IMR-90 (cell line): Measurements from ENCODE around the gene MBD3L2.

Experiments used
- CTCF ChIP-seq: conservative IDR thresholded peaks from 2 replicates; pipeline ENCODE4 v1.5.1; 2012; ENCODE audit warnings: mild to moderate bottlenecking, low read depth, low read length, improper control_type of control experiment
- POLR2A ChIP-seq: IDR thresholded peaks from 2 replicates; pipeline ENCODE4 v1.6.1; 2012; ENCODE audit warnings: mild to moderate bottlenecking, low read depth, low read length
- RCOR1 ChIP-seq: IDR thresholded peaks from 2 replicates; pipeline ENCODE4 v1.6.1; 2012; ENCODE audit warnings: mild to moderate bottlenecking, low read length, improper control_type of control experiment; ENCODE audit not compliant: insufficient replicate concordance

- TF ChIP-seq POLR2A (no peak), RCOR1 (no peak), CTCF (no peak)
Measured at GRCh38 chr19:7099597-7099921, 50.4 kb downstream of the MBD3L2 start.
